K562 (cell line): ENCODE results near the gene ISLR2. TPM values are rescaled to one million over a fixed set of nuclear protein-coding genes. Genes with fewer than 3 reads are reported as not detected.

ENCODE experiments used
- DACH1 ChIP-seq: fragments of 450-650 bp; IDR thresholded peaks from 2 replicates; pipeline ENCODE4 v1.6.1; 2018; ENCODE audit not compliant: partially characterized antibody
- JUND ChIP-seq, 2 experiments: IDR thresholded peaks; 2 replicates in 1 of 2; 3 replicates in 1 of 2; pipeline ENCODE4 v1.6.1; 2011; ENCODE audit warnings: borderline replicate concordance in 2 of 2, low read depth in 2 of 2, low read length in 2 of 2, improper control_type of control experiment in 1 of 2, missing biosample characterization in 1 of 2, missing genetic modification characterization in 1 of 2, missing genetic modification reagents in 1 of 2
- KAT2B ChIP-seq: IDR thresholded peaks from one replicate; pipeline ENCODE4 v1.6.1; 2012; ENCODE audit warnings: low read depth, mild to moderate bottlenecking, control low read depth, inconsistent platforms, low read length, moderate library complexity
- TOE1 ChIP-seq, 2 experiments: fragments of 450-650 bp in 1 of 2; sonication (generic) in 1 of 2; formaldehyde crosslinking in 1 of 2; IDR thresholded peaks; 2 replicates each; pipeline versions ENCODE4 v1.7.1 to v1.8.0; 2016 to 2022; ENCODE audit warnings: borderline replicate concordance in 2 of 2, mild to moderate bottlenecking in 2 of 2, antibody characterized with exemption in 1 of 2, inconsistent platforms in 1 of 2, low read depth in 1 of 2, missing genetic modification reagents in 1 of 2, moderate library complexity in 1 of 2
- YY1 ChIP-seq, 3 experiments: IDR thresholded peaks; 2 replicates each; pipeline ENCODE4 v1.6.1; 2011; ENCODE audit warnings: low read length in 2 of 3, mild to moderate bottlenecking in 2 of 3, moderate library complexity in 2 of 3, borderline replicate concordance in 1 of 3, control low read depth in 1 of 3, low read depth in 1 of 3; ENCODE audit not compliant: insufficient read depth in 3 of 3, insufficient replicate concordance in 2 of 3, control insufficient read depth in 1 of 3, insufficient read length in 1 of 3; ENCODE audit errors: extremely low read depth in 1 of 3
- ZNF507 ChIP-seq: conservative IDR thresholded peaks from 2 replicates; pipeline ENCODE4 v1.6.1; 2017; ENCODE audit warnings: missing genetic modification characterization, missing compliant biosample characterization
- ZNF75A ChIP-seq: fragments of 450-650 bp; formaldehyde crosslinking; IDR thresholded peaks from 2 replicates; pipeline ENCODE4 v1.4.0; 2020; ENCODE audit warnings: mild to moderate bottlenecking
- polyA plus RNA-seq, 8 experiments: library from polyadenylated mRNA; depleted of rRNA in 4 of 8; stranded (reverse) in 5 of 8; unstranded in 3 of 8; fragments of >200 nt; fragmentation: Nextera tagmentation in 2 of 8; fragmentation: Illumina TruSeq in 1 of 8; extraction: Ambion mirVana in 2 of 8; extraction: Trizol in 1 of 8; gene quantifications; 2 replicates each; pipeline versions ENCODE4 v1.2.1 to v1.2.3, GENCODE V29; 2011 to 2014; ENCODE audit warnings: inconsistent platforms in 1 of 8, missing spikeins in 1 of 8
- total RNA-seq, 7 experiments: library from RNA; depleted of rRNA in 6 of 7; stranded (reverse); fragments of >200 nt in 6 of 7; fragmentation: Illumina TruSeq in 2 of 7; extraction: Trizol in 2 of 7; gene quantifications; 2 replicates each; pipeline versions ENCODE4 v1.2.1 to v1.2.3, GENCODE V29; 2011 to 2021; ENCODE audit warnings: low replicate concordance in 1 of 7
- TF ChIP-seq, protein P1 (sequence below), 2 experiments: fragments of 450-650 bp; IDR thresholded peaks; 2 replicates each; pipeline ENCODE4 v1.6.1; 2018; ENCODE audit warnings: mild to moderate bottlenecking in 2 of 2, low read depth in 1 of 2; ENCODE audit not compliant: partially characterized antibody in 2 of 2
- TF ChIP-seq, protein P2 (sequence below): sonication (generic); formaldehyde crosslinking; IDR thresholded peaks from 2 replicates; pipeline ENCODE4 v1.8.1; 2023; ENCODE audit warnings: mild to moderate bottlenecking, missing genetic modification reagents, moderate library complexity
- TF ChIP-seq, protein P3 (sequence below): fragments of 450-650 bp; formaldehyde crosslinking; IDR thresholded peaks from 2 replicates; pipeline ENCODE4 v1.4.0; 2020; ENCODE audit warnings: mild to moderate bottlenecking, moderate library complexity
- TF ChIP-seq, protein P4 (sequence below): fragments of 250-450 bp; sonication (Bioruptor Pico); IDR thresholded peaks from 2 replicates; pipeline ENCODE4 v1.5.0; 2021
- TF ChIP-seq, protein P5 (sequence below): fragments of 200-800 bp; sonication (Bioruptor generic); IDR thresholded peaks from 2 replicates; pipeline ENCODE4 v1.6.1; 2017; ENCODE audit warnings: missing genetic modification characterization, missing compliant biosample characterization

ISLR2 gene
- total and polyA plus RNA-seq, 9 of the 15 experiments (the other 6 are each of a cell fraction or from before 2014, with no cell fraction given) = not detected

DNA sequence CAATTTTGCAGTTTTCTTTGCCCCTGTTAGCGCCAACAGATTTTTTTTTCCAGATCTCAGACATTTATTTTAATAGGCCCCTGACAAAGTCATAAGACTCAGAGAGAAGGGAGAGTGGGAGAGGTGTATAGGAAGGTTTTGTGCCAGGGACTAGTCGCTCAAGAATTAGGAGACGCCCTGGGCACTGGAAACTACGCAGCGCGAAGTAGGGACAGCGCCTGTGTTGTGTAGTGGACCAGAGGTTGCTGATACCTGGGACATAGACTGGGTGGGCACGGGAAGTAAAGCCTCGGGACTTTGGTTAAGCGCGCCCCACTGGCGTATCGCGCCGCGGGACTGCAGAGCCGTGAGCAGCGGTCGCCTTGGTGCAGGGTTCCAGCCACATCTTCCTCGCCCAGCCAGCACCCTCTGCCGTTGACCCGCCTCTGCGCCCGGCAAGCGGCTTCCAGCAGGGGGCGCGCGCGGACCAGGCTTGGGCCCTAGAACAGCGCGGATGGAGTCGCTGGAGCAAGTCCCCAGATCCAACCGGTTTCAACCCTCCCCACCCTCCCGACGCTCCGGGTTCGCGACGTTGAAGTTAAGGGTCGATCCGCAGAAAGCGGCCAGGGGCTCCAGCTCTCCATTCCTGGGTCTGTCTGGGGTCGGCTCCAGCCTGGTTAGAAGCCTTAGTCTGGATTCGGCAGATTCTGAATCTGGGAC, 3.0 kb upstream of the ISLR2 start (continued):
- TF ChIP-seq, protein P1, sequence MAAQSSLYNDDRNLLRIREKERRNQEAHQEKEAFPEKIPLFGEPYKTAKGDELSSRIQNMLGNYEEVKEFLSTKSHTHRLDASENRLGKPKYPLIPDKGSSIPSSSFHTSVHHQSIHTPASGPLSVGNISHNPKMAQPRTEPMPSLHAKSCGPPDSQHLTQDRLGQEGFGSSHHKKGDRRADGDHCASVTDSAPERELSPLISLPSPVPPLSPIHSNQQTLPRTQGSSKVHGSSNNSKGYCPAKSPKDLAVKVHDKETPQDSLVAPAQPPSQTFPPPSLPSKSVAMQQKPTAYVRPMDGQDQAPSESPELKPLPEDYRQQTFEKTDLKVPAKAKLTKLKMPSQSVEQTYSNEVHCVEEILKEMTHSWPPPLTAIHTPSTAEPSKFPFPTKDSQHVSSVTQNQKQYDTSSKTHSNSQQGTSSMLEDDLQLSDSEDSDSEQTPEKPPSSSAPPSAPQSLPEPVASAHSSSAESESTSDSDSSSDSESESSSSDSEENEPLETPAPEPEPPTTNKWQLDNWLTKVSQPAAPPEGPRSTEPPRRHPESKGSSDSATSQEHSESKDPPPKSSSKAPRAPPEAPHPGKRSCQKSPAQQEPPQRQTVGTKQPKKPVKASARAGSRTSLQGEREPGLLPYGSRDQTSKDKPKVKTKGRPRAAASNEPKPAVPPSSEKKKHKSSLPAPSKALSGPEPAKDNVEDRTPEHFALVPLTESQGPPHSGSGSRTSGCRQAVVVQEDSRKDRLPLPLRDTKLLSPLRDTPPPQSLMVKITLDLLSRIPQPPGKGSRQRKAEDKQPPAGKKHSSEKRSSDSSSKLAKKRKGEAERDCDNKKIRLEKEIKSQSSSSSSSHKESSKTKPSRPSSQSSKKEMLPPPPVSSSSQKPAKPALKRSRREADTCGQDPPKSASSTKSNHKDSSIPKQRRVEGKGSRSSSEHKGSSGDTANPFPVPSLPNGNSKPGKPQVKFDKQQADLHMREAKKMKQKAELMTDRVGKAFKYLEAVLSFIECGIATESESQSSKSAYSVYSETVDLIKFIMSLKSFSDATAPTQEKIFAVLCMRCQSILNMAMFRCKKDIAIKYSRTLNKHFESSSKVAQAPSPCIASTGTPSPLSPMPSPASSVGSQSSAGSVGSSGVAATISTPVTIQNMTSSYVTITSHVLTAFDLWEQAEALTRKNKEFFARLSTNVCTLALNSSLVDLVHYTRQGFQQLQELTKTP (IDR thresholded peaks at IDR 0.05; ENCODE audit: low read depth in 1 of 2, partially characterized antibody in 2 of 2) = no peak
- TF ChIP-seq YY1 (IDR thresholded peaks at IDR 0.05; ENCODE audit: borderline replicate concordance in 1 of 3, control insufficient read depth in 1 of 3, extremely low read depth in 1 of 3, insufficient read depth in 3 of 3, insufficient read length in 1 of 3, insufficient replicate concordance in 2 of 3, low read depth in 1 of 3, low read length in 2 of 3) = peak in 1 of 3 experiments; percentile 37
- TF ChIP-seq, protein P2, sequence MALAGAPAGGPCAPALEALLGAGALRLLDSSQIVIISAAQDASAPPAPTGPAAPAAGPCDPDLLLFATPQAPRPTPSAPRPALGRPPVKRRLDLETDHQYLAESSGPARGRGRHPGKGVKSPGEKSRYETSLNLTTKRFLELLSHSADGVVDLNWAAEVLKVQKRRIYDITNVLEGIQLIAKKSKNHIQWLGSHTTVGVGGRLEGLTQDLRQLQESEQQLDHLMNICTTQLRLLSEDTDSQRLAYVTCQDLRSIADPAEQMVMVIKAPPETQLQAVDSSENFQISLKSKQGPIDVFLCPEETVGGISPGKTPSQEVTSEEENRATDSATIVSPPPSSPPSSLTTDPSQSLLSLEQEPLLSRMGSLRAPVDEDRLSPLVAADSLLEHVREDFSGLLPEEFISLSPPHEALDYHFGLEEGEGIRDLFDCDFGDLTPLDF (CRISPR knock-in tag) = no peak
- TF ChIP-seq KAT2B = no peak
- no peak for TF ChIP-seq ZNF507 (tag)
- TF ChIP-seq TOE1 (IDR thresholded peaks at IDR 0.05; ENCODE audit: borderline replicate concordance) = no peak
- TF ChIP-seq TOE1 (CRISPR knock-in tag; IDR thresholded peaks at IDR 0.05; ENCODE audit: borderline replicate concordance, low read depth) = no peak
- TF ChIP-seq, protein P3, sequence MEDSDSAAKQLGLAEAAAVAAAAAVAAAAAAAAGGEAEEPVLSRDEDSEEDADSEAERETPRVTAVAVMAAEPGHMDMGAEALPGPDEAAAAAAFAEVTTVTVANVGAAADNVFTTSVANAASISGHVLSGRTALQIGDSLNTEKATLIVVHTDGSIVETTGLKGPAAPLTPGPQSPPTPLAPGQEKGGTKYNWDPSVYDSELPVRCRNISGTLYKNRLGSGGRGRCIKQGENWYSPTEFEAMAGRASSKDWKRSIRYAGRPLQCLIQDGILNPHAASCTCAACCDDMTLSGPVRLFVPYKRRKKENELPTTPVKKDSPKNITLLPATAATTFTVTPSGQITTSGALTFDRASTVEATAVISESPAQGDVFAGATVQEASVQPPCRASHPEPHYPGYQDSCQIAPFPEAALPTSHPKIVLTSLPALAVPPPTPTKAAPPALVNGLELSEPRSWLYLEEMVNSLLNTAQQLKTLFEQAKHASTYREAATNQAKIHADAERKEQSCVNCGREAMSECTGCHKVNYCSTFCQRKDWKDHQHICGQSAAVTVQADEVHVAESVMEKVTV (CRISPR knock-in tag) = peak; percentile 90
- no peak for TF ChIP-seq DACH1
- no peak for TF ChIP-seq ZNF75A (CRISPR knock-in tag)
- peak; percentile 26; the same call in 1 of the 2 replicates for TF ChIP-seq JUND (IDR thresholded peaks at IDR 0.05; ENCODE audit: borderline replicate concordance, low read depth, low read length)
- no peak; the same call in 2 of the 3 replicates for TF ChIP-seq JUND (tag; IDR thresholded peaks at IDR 0.05; ENCODE audit: borderline replicate concordance, low read depth, low read length)
- TF ChIP-seq, protein P4, sequence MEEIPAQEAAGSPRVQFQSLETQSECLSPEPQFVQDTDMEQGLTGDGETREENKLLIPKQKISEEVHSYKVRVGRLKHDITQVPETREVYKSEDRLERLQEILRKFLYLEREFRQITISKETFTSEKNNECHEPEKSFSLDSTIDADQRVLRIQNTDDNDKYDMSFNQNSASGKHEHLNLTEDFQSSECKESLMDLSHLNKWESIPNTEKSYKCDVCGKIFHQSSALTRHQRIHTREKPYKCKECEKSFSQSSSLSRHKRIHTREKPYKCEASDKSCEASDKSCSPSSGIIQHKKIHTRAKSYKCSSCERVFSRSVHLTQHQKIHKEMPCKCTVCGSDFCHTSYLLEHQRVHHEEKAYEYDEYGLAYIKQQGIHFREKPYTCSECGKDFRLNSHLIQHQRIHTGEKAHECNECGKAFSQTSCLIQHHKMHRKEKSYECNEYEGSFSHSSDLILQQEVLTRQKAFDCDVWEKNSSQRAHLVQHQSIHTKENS (CRISPR knock-in tag) = no peak
- TF ChIP-seq, protein P5, sequence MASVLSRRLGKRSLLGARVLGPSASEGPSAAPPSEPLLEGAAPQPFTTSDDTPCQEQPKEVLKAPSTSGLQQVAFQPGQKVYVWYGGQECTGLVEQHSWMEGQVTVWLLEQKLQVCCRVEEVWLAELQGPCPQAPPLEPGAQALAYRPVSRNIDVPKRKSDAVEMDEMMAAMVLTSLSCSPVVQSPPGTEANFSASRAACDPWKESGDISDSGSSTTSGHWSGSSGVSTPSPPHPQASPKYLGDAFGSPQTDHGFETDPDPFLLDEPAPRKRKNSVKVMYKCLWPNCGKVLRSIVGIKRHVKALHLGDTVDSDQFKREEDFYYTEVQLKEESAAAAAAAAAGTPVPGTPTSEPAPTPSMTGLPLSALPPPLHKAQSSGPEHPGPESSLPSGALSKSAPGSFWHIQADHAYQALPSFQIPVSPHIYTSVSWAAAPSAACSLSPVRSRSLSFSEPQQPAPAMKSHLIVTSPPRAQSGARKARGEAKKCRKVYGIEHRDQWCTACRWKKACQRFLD = no peak
